HUES64 (cell line): ENCODE data around the gene HDAC5.

Experiments
- H3K27ac ChIP-seq: 2 replicates; pipeline ENCODE4 v1.7.0; 2013; ENCODE audit warnings: low read depth, low read length, inconsistent platforms
- H3K27me3 ChIP-seq: 2 replicates; pipeline ENCODE4 v1.6.1; 2013; ENCODE audit warnings: mild to moderate bottlenecking, low read length; ENCODE audit not compliant: insufficient read depth
- H3K36me3 ChIP-seq: 2 replicates; pipeline ENCODE4 v1.6.1; 2013; ENCODE audit warnings: mild to moderate bottlenecking, low read length; ENCODE audit not compliant: insufficient read depth
- H3K4me1 ChIP-seq: 2 replicates; pipeline ENCODE4 v1.6.1; 2013; ENCODE audit warnings: mild to moderate bottlenecking, low read length, moderate library complexity; ENCODE audit not compliant: insufficient read depth
- H3K4me3 ChIP-seq: 2 replicates; pipeline ENCODE4 v1.5.1; 2013; ENCODE audit warnings: mild to moderate bottlenecking, low read length, moderate library complexity
- H3K9ac ChIP-seq: 2 replicates; pipeline ENCODE4 v1.6.1; 2013; ENCODE audit warnings: mild to moderate bottlenecking, low read depth, low read length
- H3K9me3 ChIP-seq: 2 replicates; pipeline ENCODE4 v1.6.1; 2013; ENCODE audit warnings: low read depth, low read length; ENCODE audit not compliant: insufficient read depth
- WGBS: fragments of 150-250, 120-280 bp; methylation state at CpG from one replicate; pipeline ENCODE4 v1.1.7; 2013; ENCODE audit warnings: missing lambda C conversion rate; 5-methylcytosine and 5-hydroxymethylcytosine counted together

HDAC5 gene

DNA sequence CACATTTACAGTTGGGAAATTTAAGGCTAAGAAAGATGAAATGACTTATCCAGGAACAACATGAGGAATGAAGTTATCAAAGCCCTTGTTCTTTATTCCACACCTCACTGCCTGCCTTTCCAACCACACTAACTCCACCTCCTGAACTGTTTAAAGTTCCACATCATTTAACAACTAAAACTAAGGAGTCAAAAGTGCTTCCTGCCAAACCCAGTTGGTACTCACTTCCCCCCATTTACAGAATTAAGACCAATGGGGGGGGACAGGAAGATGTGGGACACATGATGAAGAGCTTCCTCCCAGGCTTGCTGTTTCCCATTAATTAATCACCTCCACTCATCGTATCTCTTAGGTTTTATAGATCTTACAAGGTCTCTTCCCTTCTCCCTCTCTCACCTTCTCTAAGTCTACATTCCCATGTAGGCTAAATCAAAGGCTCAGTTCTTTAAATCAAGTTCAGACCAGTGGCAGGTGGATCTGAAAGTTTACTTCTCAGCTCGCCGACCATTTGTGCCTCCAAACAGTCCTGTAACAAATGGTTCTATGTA, 89.5 kb downstream of the HDAC5 start:
- H3K4me3 ChIP-seq, result no peak overlapping the region
- no peaks in the 10 kb centered on the region for H3K9me3 ChIP-seq
- no peaks in the 10 kb centered on the region for H3K27me3 ChIP-seq
- H3K36me3 ChIP-seq, result peaks cover 80% of the 10 kb centered on the region
- H3K9ac ChIP-seq, result no peak overlapping the region
- 97% methylated on average over 3 of the region's 3 CpGs for WGBS
- H3K4me1 ChIP-seq, result no peaks in the 10 kb centered on the region
- no peak overlapping the region for H3K27ac ChIP-seq

- Histone ChIP-seq H3K9ac (no peak overlapping the region), H3K36me3 (peaks cover 60% of the 10 kb centered on the region), H3K9me3 (no peaks in the 10 kb centered on the region), H3K27ac (no peak overlapping the region), H3K4me1 (no peaks in the 10 kb centered on the region), H3K4me3 (no peak overlapping the region), H3K27me3 (no peaks in the 10 kb centered on the region)
- 97% methylated on average over 3 of the region's 3 CpGs for WGBS
These were observed 93.0 kb downstream of the HDAC5 start for GRCh38 chr17:44030482-44030881.

- Histone ChIP-seq H3K9ac (no peak overlapping the region), H3K36me3 (peaks cover 60% of the 10 kb centered on the region), H3K4me1 (no peaks in the 10 kb centered on the region), H3K27me3 (no peaks in the 10 kb centered on the region), H3K4me3 (no peak overlapping the region), H3K9me3 (no peaks in the 10 kb centered on the region), H3K27ac (no peak overlapping the region)
- WGBS, result 90% methylated on average over 5 of the region's 5 CpGs
These were observed 93.7 kb downstream of the HDAC5 start for GRCh38 chr17:44029736-44030135.
